ENCODE data around the gene PACS1. TPM values are rescaled to one million over a fixed set of nuclear protein-coding genes. Genes with fewer than 3 reads are reported as not detected.

PACS1 gene
- total RNA-seq, 1 experiment from 2014 or later: 41.1 TPM

- BruUV-seq (replicated peaks): no TSS peak
- POLR2A ChIA-PET: no interaction called here
- DNase-seq (ENCODE audit: low read depth, low spot score) (no peak), ATAC-seq (no peak)
- Histone ChIP-seq H3K36me3 (ENCODE audit: control insufficient read depth in 1 of 2, insufficient read depth in 2 of 2, low read length in 2 of 2) (no peaks in the 10 kb centered on the region), H3K4me3 (replicated peaks in 1 of 2; ENCODE audit: low read depth in 1 of 2, low read length in 2 of 2) (no peak overlapping the region), H3K4me2 (ENCODE audit: low read length) (no peak overlapping the region), H3K9me2 (ENCODE audit: insufficient read depth) (no peaks in the 10 kb centered on the region), H3K27ac (ENCODE audit: low read depth, low read length) (no peak overlapping the region), H3K27me3 (ENCODE audit: insufficient read depth, low read length) (no peaks in the 10 kb centered on the region), H3K4me1 (ENCODE audit: control insufficient read depth in 1 of 2, insufficient read depth in 2 of 2, low read length in 2 of 2) (peaks cover 14 to 29% of the 10 kb centered on the region in 2 experiments; a peak in 3 of 4 replicates), H4K20me1 (ENCODE audit: insufficient read depth) (no peaks in the 10 kb centered on the region), H3K9ac (ENCODE audit: low read length) (no peak overlapping the region), H2AFZ (ENCODE audit: low read depth, low read length, poor library complexity, severe bottlenecking) (no peak overlapping the region), H3K79me2 (ENCODE audit: insufficient read depth, low read length) (no peaks in the 10 kb centered on the region; the same call in 1 of the 2 replicates), H3K9me3 (ENCODE audit: control insufficient read depth in 1 of 2, insufficient read depth in 1 of 2, low read depth in 1 of 2, low read length in 2 of 2) (no peaks in the 10 kb centered on the region)
- CTCF ChIA-PET: no interaction called here
- RAD21 ChIA-PET (ENCODE audit: low non-redundant PET in 1 of 2, low total read pairs in 2 of 2, uncharacterized antibody in 2 of 2, unreplicated experiment in 2 of 2): no interaction called here
- intact Hi-C loops (cut with micrococcal nuclease): no loop called here
- TF ChIP-seq YY1 (IDR thresholded peaks at IDR 0.05; ENCODE audit: extremely low read depth, insufficient replicate concordance, low read depth, low read length) (no peak), POLR2A (IDR thresholded peaks at IDR 0.05; ENCODE audit: borderline replicate concordance, extremely low read depth, insufficient read depth, insufficient read length) (no peak), POLR2AphosphoS5 (IDR thresholded peaks at IDR 0.05; ENCODE audit: low read depth, low read length) (no peak), ELF1 (IDR thresholded peaks at IDR 0.05; ENCODE audit: borderline replicate concordance, low read depth) (no peak), ATF3 (IDR thresholded peaks at IDR 0.05) (no peak), REST (IDR thresholded peaks at IDR 0.05; ENCODE audit: low read depth) (no peak), EGR1 (IDR thresholded peaks at IDR 0.05; ENCODE audit: low read depth) (no peak), CEBPB (IDR thresholded peaks at IDR 0.05; ENCODE audit: low read depth) (no peak), ZNF274 (IDR thresholded peaks at IDR 0.05; ENCODE audit: low read depth, low read length) (no peak), FOSL1 (IDR thresholded peaks at IDR 0.05; ENCODE audit: low read depth) (no peak), CBX3 (IDR thresholded peaks at IDR 0.05; ENCODE audit: low read depth) (no peak), SIN3A (IDR thresholded peaks at IDR 0.05; ENCODE audit: low read depth) (no peak), RAD21 (IDR thresholded peaks at IDR 0.05; ENCODE audit: low read depth) (no peak), ZBTB33 (IDR thresholded peaks at IDR 0.05; ENCODE audit: extremely low read depth, insufficient replicate concordance, low read length) (no peak), CTCF (IDR thresholded peaks at IDR 0.05 in 2 of 3, conservative IDR thresholded peaks at IDR 0.05 in 1 of 3; ENCODE audit: borderline replicate concordance in 1 of 3, insufficient read depth in 1 of 3, low read depth in 2 of 3, low read length in 2 of 3) (no peak), TCF7L2 (IDR thresholded peaks at IDR 0.05; ENCODE audit: borderline replicate concordance, extremely low read depth, insufficient read depth, insufficient read length) (no peak)
Measured at GRCh38 chr11:66190786-66191185, 120.7 kb downstream of the PACS1 start.

Data from HCT116 (cell line).